NCI-H345 treated with DMSO at 0.1 percent for 48 hours (cell line): Measurements from ENCODE around the gene CACNB2.

Experiments
- DNase-seq: peaks from one replicate; lab custom pipeline; 2025; ENCODE audit not compliant: unreplicated experiment; lab: John Stamatoyannopoulos, UW

The CACNB2 gene

DNA sequence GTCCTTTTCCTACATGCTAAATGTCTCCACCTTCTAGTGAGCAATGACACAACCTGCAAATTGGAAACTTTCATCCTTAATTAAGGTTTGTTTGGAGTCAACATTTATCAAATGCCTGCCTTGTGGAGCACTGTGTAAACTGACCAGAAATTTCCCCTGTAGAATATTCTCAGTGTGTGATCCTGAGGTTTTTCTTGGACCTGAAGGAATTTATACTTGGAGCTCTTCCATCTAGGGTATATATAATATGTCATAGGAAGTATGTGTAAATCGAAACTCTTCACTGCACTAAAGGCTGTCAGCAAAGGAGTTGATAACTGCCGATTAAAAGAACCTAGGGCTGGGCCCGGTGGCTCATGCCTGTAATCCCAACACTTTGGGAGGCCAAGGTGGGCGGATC is 358.8 kb downstream of the CACNB2 start:
- no peak for DNase-seq

DNA sequence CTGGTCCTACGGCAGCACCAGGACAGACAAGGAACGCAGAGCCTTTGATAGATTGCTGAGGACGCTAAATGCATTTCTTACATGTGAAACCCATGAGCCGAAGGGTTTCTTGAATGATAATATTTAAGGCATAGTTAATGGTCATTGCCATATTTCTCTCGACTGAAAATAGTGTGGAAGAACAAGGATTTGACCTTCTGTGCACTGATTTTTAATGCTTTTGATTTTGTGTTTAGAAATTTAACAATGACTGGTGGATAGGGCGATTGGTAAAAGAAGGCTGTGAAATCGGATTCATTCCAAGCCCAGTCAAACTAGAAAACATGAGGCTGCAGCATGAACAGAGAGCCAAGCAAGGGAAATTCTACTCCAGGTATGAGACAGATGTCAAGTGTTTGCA is 360.4 kb downstream of the CACNB2 start:
- no peak for DNase-seq

DNA sequence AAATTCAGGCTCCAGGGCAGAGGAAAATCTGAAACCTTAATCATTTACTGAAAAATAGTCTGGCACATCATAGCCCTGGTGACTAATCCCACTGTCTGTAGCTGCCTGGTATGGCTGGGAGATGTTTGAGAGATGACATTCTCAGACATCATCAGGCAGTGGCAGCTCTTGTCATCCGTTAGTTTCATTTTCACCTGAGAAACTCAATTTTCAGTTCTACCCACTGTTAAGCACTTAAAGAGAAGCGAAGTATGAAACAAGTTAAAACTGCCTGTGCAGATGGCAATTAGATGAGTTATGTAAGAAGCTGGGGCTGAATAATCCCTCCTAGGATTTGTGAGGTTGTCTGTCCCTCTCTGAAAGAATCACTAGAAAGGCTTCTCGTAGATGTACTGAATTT is 361.0 kb downstream of the CACNB2 start:
- DNase-seq: no peak

DNA sequence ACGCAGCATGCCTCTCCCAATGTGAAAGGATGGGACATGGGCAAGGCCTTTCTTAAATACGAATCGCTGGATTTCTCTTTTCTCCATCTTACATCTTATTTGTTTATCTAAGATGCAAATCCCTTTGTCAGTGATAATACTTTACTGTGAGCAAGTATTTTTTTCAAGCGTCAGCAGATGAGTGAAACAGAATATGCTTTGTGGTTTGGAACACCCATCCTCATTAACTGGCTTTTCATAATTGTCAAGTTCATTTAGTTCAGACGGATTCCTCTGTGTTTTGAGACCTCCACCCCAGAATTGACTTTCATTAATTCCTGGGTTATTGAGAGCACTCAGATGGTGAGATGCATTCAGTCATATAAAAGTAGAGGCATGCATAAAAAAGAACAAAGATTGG is 361.4 kb downstream of the CACNB2 start:
- no peak for DNase-seq

DNA sequence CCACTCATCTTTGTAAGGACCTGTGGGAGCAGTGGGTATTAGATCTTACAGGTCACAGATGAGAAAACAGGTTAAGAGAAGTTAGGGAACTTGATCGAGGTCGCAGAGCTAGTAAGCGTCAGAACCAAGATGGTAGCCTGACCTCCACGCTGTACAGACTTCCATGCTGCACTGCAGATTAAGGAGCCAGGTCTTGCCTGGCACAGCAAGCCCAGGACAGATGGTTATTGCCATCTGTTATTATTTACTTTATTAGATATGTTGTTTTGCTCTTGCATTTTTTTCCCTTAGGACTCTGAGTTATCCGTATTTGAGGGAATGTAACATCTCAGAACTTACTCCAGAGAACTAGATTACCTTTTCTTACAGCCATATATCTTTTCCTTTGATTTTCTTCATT is 363.9 kb downstream of the CACNB2 start:
- DNase-seq: no peak

DNA sequence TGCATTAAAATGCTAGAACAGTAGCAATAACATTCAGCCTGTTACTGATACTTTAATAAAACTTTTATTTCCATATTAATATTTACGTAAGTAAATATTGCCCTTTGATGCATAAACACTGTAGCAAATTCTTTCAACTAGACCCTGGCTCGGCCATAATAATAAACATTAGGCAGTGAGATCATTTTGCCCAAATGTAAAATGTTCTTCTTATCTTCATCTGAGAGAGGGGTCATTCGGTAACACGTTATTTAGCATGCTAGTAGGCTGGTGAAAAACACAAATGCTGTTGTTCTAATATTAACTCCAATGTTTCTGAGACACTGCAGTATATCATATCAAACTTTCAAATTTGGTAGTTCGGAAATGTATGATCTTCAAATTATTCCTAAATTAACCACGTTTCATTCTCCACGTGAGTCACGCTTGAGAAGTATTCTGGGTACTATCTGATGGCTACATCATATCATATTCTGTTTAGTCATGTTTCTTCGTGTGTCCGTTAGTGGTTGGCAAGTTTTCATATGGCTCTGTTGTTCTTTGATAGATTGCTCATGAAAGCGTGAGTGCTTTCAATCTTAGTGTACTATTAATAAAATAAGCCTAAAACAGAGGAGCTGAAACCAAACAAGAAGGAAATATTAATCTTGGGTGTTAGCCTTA is 365.4 kb downstream of the CACNB2 start:
- DNase-seq: no peak

DNA sequence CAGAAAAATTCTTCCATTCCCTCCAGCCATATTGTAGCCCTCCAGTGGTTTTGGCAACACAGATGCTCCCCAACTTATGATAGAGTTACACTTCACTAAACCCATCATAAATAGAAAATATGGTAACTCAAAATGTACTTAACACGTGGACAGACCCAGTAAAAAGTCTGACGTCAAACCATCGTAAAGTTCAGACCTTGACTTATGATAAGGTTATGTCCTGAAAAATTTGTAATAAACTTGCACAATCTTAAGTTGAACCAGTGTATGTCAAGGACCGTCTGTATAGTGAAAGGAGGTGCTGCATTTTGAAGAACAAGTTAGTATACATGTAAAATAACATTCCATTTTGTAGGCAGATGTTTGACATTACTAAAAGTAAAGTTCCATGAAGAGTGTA is 368.4 kb downstream of the CACNB2 start:
- DNase-seq: no peak

DNA sequence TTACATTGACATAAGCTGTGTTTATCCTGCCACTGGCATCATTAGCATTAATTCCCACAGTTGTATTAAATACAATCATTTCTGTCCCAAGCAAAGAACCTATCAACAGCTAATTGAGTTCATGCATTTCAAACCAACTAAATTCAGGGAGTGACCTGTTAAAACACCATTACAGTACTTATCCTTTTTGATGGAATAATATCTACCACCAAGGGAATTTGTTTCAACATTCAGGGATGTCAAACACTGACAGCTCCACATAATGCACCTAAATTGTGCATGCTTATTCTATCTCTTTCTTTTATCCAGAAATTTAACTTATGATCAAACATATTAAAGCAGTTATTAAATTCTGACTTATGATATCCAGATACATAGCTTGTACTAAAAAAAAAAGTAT is 374.3 kb downstream of the CACNB2 start:
- no peak for DNase-seq

DNA sequence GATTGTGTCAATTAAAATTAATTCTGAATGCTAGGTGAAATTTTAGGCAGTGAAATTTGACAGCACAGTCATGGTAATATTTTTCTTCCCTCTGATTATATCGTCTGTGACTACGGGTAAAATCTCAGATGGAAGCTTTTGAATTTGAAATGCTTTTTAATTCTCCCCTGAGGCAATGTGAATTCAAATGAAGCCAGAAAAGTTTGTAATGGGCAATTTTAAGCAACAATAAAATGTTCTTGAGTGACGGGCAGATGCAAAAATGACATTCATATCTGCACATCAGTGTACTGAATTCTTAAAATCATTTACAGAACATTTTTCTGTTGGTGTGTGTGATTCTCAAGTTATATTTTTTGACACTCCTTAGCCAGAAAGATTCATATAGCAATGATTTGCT is 376.6 kb downstream of the CACNB2 start:
- no peak for DNase-seq

DNA sequence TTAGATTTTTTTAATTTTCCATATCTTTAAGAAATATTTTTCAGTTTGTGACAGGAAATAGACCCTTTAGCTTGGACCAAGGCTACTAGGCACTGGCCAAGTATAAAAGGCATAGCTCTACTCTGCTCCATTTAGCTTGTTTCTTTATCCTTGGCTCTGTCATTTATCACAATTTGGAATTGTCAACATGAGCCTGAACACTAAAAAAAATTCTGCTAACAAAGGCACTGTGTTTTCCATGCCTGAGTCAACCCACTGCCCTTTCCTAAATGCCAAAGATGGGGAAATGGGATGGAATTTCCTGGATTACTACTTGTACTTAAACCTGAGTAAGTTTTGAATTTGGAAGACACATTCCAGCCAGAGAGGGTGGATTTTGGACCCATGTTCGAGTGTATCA is 382.8 kb downstream of the CACNB2 start:
- no peak for DNase-seq

DNA sequence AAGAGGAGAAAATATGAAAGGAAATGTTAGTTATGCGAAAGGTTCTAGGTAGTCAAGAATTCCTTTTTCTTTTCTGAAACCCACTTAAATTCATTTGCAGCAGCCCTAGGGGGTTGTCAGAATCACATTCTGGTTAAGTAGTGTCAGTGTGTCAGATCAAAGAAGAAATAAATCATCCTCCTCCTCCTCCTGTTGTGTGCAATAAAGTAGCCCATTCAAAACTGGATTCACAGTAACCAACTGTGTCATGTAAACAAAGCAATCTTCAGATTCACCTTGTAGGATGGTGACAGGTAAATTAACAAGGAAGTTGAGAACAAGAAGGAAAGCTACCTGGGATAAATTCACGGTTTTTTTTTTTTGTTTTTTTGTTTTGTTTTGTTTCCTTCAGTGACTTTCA is 383.6 kb downstream of the CACNB2 start:
- no peak for DNase-seq

DNA sequence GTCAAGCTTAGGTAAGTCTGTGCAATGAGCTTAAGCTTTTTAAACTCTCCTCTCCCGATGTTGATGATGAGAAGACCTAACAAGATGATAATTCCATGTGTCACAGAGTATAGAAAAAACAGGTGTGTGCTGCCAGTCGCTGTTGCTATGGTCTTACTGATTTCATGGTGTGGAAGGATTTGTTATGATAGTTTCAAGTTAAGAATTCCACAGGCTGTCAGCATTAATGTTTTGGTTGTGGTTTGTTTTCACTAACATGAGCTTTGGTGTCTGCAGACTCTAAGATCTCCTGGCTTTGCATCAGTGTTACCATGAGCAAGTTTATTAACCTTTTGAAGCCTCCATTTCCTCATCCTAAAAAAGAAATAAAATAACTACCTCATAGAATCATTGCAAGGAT is 387.5 kb downstream of the CACNB2 start:
- no peak for DNase-seq

DNA sequence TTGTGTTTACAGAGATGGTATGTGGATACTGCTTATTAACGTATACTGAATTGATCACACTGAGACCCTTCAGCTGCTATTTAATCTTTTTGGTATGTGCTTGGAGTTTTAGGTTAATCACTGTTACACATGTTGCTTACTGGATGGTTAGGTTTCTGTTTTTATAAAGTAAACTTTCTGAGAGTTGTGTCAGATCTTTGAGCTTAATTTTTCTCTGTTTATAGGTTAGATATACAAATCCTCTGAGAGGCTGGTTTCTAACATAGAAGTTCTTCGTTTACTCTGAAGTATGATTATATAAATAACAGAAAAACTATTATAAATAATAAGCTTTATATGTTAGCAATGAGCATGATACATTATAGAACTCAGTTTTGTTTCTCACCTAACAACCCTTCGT is 388.1 kb downstream of the CACNB2 start:
- no peak for DNase-seq

DNA sequence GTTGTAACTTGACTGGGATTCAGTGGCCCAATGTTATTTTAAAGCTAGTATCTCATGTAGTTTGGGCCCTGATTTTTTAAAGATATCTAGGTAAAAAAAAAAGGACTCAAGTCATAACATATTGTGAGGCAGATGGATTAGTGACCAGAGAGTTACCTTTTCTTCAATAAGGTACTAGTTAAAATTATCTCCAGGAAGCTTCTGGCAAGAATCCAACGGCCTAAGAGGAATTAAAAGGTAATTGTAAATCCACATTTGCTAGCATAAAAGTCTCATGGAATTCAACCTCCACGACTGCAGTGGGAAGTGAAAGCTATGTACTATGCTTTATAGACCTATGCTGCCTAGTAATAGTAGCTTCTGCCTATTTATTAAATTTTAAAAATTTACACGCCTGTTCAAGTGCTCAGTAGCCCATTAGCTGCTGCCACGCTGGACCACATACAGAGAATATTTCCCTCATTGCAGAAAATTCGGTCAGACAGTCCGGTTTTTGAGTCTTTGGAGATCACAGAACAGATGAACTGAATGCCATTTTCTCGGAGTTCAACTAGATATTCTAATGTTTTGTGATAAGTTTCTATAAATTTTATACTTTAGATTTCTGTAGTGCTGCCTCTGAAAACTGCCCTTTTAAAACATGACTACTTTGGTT is 392.8 kb downstream of the CACNB2 start:
- no peak for DNase-seq

DNA sequence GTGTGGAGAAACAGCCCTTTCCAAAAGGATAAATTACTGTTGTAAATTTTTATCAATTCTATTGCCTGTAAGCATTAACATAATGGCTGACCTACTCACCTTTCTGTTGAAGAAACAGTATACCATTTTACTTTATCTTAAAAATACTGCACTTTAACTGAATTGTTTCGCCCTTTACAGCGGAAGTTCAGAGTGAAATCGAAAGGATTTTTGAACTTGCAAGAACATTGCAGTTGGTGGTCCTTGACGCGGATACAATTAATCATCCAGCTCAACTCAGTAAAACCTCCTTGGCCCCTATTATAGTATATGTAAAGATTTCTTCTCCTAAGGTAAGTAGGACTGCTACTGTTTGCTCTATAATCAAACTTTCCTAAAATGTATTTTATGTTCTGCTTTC is 393.7 kb downstream of the CACNB2 start:
- no peak for DNase-seq

DNA sequence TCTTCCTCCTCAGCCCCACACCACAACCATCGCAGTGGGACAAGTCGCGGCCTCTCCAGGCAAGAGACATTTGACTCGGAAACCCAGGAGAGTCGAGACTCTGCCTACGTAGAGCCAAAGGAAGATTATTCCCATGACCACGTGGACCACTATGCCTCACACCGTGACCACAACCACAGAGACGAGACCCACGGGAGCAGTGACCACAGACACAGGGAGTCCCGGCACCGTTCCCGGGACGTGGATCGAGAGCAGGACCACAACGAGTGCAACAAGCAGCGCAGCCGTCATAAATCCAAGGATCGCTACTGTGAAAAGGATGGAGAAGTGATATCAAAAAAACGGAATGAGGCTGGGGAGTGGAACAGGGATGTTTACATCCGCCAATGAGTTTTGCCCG is 399.1 kb downstream of the CACNB2 start:
- no peak for DNase-seq

DNA sequence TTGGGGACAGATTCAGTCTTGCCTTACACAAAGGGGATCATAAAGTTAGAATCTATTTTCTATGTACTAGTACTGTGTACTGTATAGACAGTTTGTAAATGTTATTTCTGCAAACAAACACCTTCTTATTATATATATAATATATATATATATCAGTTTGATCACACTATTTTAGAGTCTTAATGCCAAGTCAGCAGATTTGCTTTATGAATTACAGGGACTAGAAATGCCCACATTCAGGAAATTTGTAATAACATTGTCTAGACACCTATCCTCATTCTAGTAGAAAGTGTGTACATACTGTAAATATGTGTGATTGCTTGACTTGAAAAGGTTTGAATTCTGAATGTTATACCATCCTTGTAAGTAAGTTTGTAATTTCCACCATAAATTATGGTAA is 400.0 kb downstream of the CACNB2 start:
- DNase-seq: no peak

DNA sequence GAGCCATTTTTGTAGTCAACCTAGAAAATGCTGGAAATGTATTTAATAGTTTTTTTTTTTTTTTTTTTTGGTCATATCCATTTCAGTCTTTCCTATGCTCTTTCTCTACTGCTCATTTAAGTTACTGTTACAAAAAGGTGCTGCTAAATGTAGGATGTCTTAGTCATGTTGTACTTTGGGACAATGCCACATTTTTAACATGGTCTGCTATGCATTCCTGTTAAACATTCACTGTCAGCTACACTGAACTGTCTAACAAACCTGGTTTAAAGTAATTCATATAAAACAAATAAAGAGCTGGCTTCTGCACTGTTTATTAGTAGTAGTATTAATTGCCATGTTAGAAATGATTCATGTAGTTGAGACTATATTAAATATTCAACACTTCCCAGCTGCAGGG is 402.6 kb downstream of the CACNB2 start:
- DNase-seq: no peak

DNA sequence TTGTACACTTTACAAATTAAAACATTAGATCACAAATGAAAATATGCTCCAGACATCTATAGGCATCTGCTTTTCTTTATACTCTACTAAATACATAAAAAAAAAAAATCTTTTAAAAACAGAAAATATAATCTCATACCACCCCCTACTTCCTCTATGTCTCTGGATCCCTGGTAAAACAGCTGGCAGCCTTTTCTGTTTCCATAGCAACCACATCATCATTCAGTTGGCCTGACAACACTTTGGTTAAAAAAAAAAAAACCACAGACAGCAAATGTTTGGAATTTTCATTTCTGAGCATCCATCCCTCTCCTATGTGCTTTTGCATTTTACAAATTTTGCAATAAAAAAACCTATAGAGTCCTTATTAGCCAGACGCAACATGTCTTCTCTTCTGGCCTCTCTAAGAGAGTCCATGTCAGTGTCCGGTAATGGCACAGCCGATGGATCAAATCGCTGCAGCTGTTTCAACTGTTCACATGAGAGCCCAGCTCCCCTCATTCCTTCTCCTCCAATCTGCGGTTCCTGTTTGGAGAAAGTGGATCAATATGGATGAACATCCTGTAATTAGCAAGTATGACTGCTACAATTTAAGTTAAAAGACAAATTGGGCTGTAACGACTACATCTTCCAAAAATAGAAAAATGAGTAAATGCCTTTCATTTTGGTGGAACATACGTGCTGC is 405.5 kb downstream of the CACNB2 start:
- no peak for DNase-seq

DNA sequence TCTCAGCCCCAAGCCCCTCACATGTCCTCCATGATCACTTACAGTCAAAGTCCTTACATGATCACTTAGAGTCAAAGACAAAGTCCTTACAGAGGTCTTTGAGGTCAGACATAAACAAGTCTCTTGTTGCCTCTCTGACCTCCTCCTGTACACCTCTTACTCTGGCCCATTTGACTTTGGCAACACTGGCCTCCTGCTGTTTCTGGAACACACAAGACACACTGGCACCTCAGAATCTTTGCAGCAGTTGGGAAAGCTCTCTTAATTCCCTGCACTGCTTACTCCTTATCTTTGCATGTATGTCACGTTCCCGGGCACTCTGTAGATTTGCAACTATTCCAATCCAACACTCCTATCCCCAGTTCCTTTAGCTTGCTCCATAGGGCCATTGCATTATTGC is 408.9 kb downstream of the CACNB2 start:
- DNase-seq: no peak

DNA sequence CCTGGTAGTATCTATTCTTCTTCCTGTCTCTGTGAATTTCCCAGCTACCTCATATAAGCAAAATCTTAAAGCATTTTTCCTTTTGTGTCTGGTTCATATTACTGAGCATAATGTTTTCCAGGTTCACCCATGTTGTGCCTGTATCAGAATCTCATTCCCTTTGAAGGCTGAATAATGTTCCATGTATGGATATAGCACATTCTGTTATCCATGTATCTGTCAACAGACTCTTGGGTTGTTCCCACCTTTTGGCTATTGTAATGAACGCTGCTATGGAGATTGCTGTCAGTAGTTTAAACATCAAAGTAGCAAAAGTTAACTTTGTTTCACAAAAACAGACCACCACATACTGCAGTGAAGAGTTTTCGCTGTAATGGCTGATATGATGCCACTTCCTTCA is 411.2 kb downstream of the CACNB2 start:
- DNase-seq: no peak

DNA sequence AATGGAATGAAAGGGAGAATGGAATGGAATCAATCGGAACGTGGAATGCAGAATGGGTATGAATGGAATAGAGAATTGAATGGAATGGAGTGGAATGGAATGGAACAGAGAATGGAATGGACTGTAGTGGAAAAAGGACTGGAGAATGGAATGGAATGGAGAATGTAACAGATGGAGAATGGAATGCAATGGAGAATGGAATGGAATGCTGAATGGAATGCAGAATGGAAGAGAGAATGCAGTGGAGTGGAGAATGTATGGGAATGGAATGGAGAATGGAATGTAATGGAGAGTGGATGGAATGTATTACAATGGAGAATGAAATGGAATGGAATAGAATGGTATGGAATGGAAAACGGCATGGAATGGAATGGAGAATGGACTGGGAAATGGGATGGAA is 414.3 kb downstream of the CACNB2 start:
- DNase-seq: no peak
